ENCODE measurements around the gene TSN. TPM values are rescaled to one million over a fixed set of nuclear protein-coding genes. Genes with fewer than 3 reads are reported as not detected.

Gene TSN
- polyA plus RNA-seq, 1 of the 3 experiments (the other 2 are of a cell fraction): 26.1 TPM

- H3K4me3 ChIP-seq (ENCODE audit: low read depth in 2 of 2, low read length in 1 of 2): no peak overlapping the region
- WGBS (ENCODE audit: low lambda C conversion rate): 8% methylated on average over 5 of the region's 5 CpGs
- H3K9me3 ChIP-seq: 0 out of 2 replicates have a peak, but pooled peaks cover 7% of the 10 kb centered on the region
- ChIA-PET CTCF (no interaction called here), POLR2A (no interaction called here)
- no peaks in the 10 kb centered on the region for H3K9me2 ChIP-seq
- no peaks in the 10 kb centered on the region for H4K20me1 ChIP-seq (ENCODE audit: insufficient read depth)
- H3K27ac ChIP-seq (ENCODE audit: low read depth in 2 of 2, low read length in 1 of 2): peak overlapping the region in 1 of 2 experiments; percentile 58; a peak in 2 of 4 replicates
- peaks cover 0 to 2% of the 10 kb centered on the region in 2 experiments; a peak in 2 of 4 replicates for H3K4me1 ChIP-seq (ENCODE audit: control insufficient read depth in 1 of 2, insufficient read depth in 2 of 2, low read depth in 1 of 2, low read length in 1 of 2)
- H3K36me3 ChIP-seq (replicated peaks in 1 of 2; ENCODE audit: control insufficient read depth in 1 of 2, insufficient read depth in 2 of 2, low read length in 1 of 2): no peaks in the 10 kb centered on the region
- H2AFZ ChIP-seq (ENCODE audit: low read depth): 0 out of 2 replicates have a peak overlapping the region, but pooled peaks have one; percentile 20
- 0 out of 2 replicates have a peak overlapping the region, but pooled peaks have one; percentile 43 for H3K4me2 ChIP-seq
- H3K79me2 ChIP-seq (ENCODE audit: insufficient read depth): no peaks in the 10 kb centered on the region
- no peak overlapping the region for H3K9ac ChIP-seq
- no peaks in the 10 kb centered on the region for H3K27me3 ChIP-seq (ENCODE audit: insufficient read depth)
- DNase-seq: peak; percentile 85
- H3F3A ChIP-seq (replicated peaks; ENCODE audit: insufficient read depth): peaks cover 3% of the 10 kb centered on the region
- TF ChIP-seq NFIC (IDR thresholded peaks at IDR 0.05; ENCODE audit: borderline replicate concordance) (peak; percentile 53), IRF3 (IDR thresholded peaks at IDR 0.05; ENCODE audit: low read depth, low read length) (no peak)
Observed at GRCh38 chr2:121804340-121804739, 48.9 kb downstream of the TSN start.

GRCh38 chr2:121804997-121805765 lies 49.7 kb downstream of the TSN start:
- Histone ChIP-seq H3K4me3 (ENCODE audit: low read depth in 2 of 2, low read length in 1 of 2) (no peak overlapping the region), H4K20me1 (ENCODE audit: insufficient read depth) (no peaks in the 10 kb centered on the region), H3K4me1 (ENCODE audit: control insufficient read depth in 1 of 2, insufficient read depth in 2 of 2, low read depth in 1 of 2, low read length in 1 of 2) (peaks cover 0 to 2% of the 10 kb centered on the region in 2 experiments; a peak in 2 of 4 replicates), H3K79me2 (ENCODE audit: insufficient read depth) (no peaks in the 10 kb centered on the region), H3F3A (replicated peaks; ENCODE audit: insufficient read depth) (peaks cover 3% of the 10 kb centered on the region), H3K27ac (ENCODE audit: low read depth in 2 of 2, low read length in 1 of 2) (peak overlapping the region in 1 of 2 experiments; percentile 58; a peak in 1 of 4 replicates), H3K9me3 (0 out of 2 replicates have a peak, but pooled peaks cover 7% of the 10 kb centered on the region), H3K4me2 (no peak overlapping the region), H3K27me3 (ENCODE audit: insufficient read depth) (no peaks in the 10 kb centered on the region), H2AFZ (ENCODE audit: low read depth) (peak overlapping the region; percentile 55; the same call in 1 of the 2 replicates), H3K36me3 (replicated peaks in 1 of 2; ENCODE audit: control insufficient read depth in 1 of 2, insufficient read depth in 2 of 2, low read length in 1 of 2) (no peaks in the 10 kb centered on the region), H3K9me2 (no peaks in the 10 kb centered on the region), H3K9ac (no peak overlapping the region)
- CTCF ChIA-PET: no interaction called here
- TF ChIP-seq FOXJ3 (CRISPR knock-in tag; IDR thresholded peaks at IDR 0.05) (no peak), TEAD4 (IDR thresholded peaks at IDR 0.05; ENCODE audit: borderline replicate concordance, insufficient read depth) (no peak), YY1 (IDR thresholded peaks at IDR 0.05; ENCODE audit: low read depth) (no peak), SIN3A (IDR thresholded peaks at IDR 0.05; ENCODE audit: borderline replicate concordance, low read depth, low read length) (no peak), FOSL2 (IDR thresholded peaks at IDR 0.05; ENCODE audit: borderline replicate concordance, low read depth) (no peak), TAF1 (IDR thresholded peaks at IDR 0.05; ENCODE audit: borderline replicate concordance, low read depth, low read length) (no peak), RCOR1 (IDR thresholded peaks at IDR 0.05; ENCODE audit: low read length) (no peak)
- 49% methylated on average over 3 of the region's 3 CpGs for WGBS (ENCODE audit: low lambda C conversion rate)
- no peak for DNase-seq
- POLR2A ChIA-PET: no interaction called here

- DNase-seq: no peak
- CTCF ChIA-PET: no interaction called here
- TF ChIP-seq ELF1 (IDR thresholded peaks at IDR 0.05): no peak
- no peak for TF ChIP-seq ZBTB33 (IDR thresholded peaks at IDR 0.05; ENCODE audit: borderline replicate concordance, low read depth)
- TF ChIP-seq EP300 (IDR thresholded peaks at IDR 0.05; ENCODE audit: borderline replicate concordance in 1 of 2, low read depth in 1 of 2, low read length in 1 of 2): no peak
- TF ChIP-seq MXI1 (IDR thresholded peaks at IDR 0.05; ENCODE audit: low read depth, low read length): no peak
- no peak for TF ChIP-seq FOXJ3 (CRISPR knock-in tag; IDR thresholded peaks at IDR 0.05)
- no peak for TF ChIP-seq GABPA (IDR thresholded peaks at IDR 0.05; ENCODE audit: low read depth)
- no peak for TF ChIP-seq NRF1 (IDR thresholded peaks at IDR 0.05; ENCODE audit: low read depth, low read length)
- TF ChIP-seq TCF12 (IDR thresholded peaks at IDR 0.05): no peak
- TF ChIP-seq PBX3 (IDR thresholded peaks at IDR 0.05): no peak
- TF ChIP-seq RFX5 (IDR thresholded peaks at IDR 0.05; ENCODE audit: low read length): no peak
- no peak for TF ChIP-seq FOSL2 (IDR thresholded peaks at IDR 0.05; ENCODE audit: borderline replicate concordance, low read depth)
Observed at GRCh38 chr2:121805766-121806143, 50.3 kb downstream of the TSN start.

More at GRCh38 chr2:121805766-121806143, 50.3 kb downstream of the TSN start:
- Histone ChIP-seq H3K36me3 (replicated peaks in 1 of 2; ENCODE audit: control insufficient read depth in 1 of 2, insufficient read depth in 2 of 2, low read length in 1 of 2) (no peaks in the 10 kb centered on the region), H3F3A (replicated peaks; ENCODE audit: insufficient read depth) (peaks cover 3% of the 10 kb centered on the region), H3K9me3 (0 out of 2 replicates have a peak, but pooled peaks cover 7% of the 10 kb centered on the region), H4K20me1 (ENCODE audit: insufficient read depth) (no peaks in the 10 kb centered on the region), H3K4me1 (ENCODE audit: control insufficient read depth in 1 of 2, insufficient read depth in 2 of 2, low read depth in 1 of 2, low read length in 1 of 2) (peaks cover 0 to 2% of the 10 kb centered on the region in 2 experiments; a peak in 2 of 4 replicates), H3K79me2 (ENCODE audit: insufficient read depth) (no peaks in the 10 kb centered on the region), H3K4me3 (ENCODE audit: low read depth in 2 of 2, low read length in 1 of 2) (no peak overlapping the region), H3K4me2 (no peak overlapping the region), H3K27ac (ENCODE audit: low read depth in 2 of 2, low read length in 1 of 2) (no peak overlapping the region), H3K9ac (no peak overlapping the region), H3K27me3 (ENCODE audit: insufficient read depth) (no peaks in the 10 kb centered on the region), H2AFZ (ENCODE audit: low read depth) (no peak overlapping the region), H3K9me2 (no peaks in the 10 kb centered on the region)
- WGBS (ENCODE audit: low lambda C conversion rate): 58% methylated on average over 6 of the region's 7 CpGs
- POLR2A ChIA-PET: no interaction called here

Data from SK-N-SH (cell line).